Measurements from ENCODE around the gene KCTD11. TPM values are rescaled to one million over a fixed set of nuclear protein-coding genes. Genes with fewer than 3 reads are reported as not detected.
A peak's percentile ranks its signal among the peaks of the same experiment; 100 is the strongest.

KCTD11 gene
- total RNA-seq, 2 donors from 2014 or later, result 13.3 to 20.2 TPM

GRCh38 chr17:7308625-7309433, 43.1 kb upstream of the KCTD11 start:
- Histone ChIP-seq H3K36me3 (peaks cover 43% of the 10 kb centered on the region), H3K4me1 (ENCODE audit: control insufficient read depth in 1 of 2, low read depth in 2 of 2) (peaks cover 17 to 46% of the 10 kb centered on the region in 2 donors), H3K27ac (peak overlapping the region; percentile 97 to 98), H3K9me3 (no peaks in the 10 kb centered on the region), H3K4me3 (peak overlapping the region; percentile 78), H3K27me3 (replicated peaks; ENCODE audit: insufficient read depth) (no peaks in the 10 kb centered on the region)
- DNase-seq (ENCODE audit: low spot score) (no peak), ATAC-seq (ENCODE audit: insufficient number of reproducible peaks, low FRiP score, low read depth) (peak; percentile 29)
- TF ChIP-seq, protein P1, sequence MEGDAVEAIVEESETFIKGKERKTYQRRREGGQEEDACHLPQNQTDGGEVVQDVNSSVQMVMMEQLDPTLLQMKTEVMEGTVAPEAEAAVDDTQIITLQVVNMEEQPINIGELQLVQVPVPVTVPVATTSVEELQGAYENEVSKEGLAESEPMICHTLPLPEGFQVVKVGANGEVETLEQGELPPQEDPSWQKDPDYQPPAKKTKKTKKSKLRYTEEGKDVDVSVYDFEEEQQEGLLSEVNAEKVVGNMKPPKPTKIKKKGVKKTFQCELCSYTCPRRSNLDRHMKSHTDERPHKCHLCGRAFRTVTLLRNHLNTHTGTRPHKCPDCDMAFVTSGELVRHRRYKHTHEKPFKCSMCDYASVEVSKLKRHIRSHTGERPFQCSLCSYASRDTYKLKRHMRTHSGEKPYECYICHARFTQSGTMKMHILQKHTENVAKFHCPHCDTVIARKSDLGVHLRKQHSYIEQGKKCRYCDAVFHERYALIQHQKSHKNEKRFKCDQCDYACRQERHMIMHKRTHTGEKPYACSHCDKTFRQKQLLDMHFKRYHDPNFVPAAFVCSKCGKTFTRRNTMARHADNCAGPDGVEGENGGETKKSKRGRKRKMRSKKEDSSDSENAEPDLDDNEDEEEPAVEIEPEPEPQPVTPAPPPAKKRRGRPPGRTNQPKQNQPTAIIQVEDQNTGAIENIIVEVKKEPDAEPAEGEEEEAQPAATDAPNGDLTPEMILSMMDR (IDR thresholded peaks at IDR 0.05), result no peak

DNA sequence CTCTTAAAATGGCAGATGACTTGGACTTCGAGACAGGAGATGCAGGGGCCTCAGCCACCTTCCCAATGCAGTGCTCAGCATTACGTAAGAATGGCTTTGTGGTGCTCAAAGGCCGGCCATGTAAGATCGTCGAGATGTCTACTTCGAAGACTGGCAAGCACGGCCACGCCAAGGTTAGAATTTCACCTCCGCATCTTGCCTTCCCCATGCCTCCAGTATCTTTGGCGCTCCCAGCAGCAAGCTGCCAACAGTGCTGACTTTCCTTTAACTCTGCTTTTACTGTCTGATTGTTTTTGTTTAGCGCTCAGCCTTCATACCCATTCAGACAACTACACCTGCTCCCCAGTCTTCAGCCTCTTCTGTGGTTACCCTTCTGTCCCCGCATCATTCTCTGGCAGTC, 42.3 kb upstream of the KCTD11 start:
- peak overlapping the region in 1 of 2 donors; percentile 98 for H3K27ac ChIP-seq
- H3K36me3 ChIP-seq, result peaks cover 46% of the 10 kb centered on the region
- no peak for ATAC-seq (ENCODE audit: insufficient number of reproducible peaks, low FRiP score, low read depth)
- no peak for DNase-seq (ENCODE audit: low spot score)
- TF ChIP-seq, protein P1 (IDR thresholded peaks at IDR 0.05), result no peak
- no peaks in the 10 kb centered on the region for H3K9me3 ChIP-seq
- H3K4me1 ChIP-seq (ENCODE audit: control insufficient read depth in 1 of 2, low read depth in 2 of 2), result peaks cover 25 to 54% of the 10 kb centered on the region in 2 donors
- no peaks in the 10 kb centered on the region for H3K27me3 ChIP-seq (replicated peaks; ENCODE audit: insufficient read depth)
- peak overlapping the region; percentile 78 for H3K4me3 ChIP-seq

- Histone ChIP-seq H3K27ac (no peak overlapping the region), H3K9me3 (no peaks in the 10 kb centered on the region), H3K27me3 (replicated peaks; ENCODE audit: insufficient read depth) (no peaks in the 10 kb centered on the region), H3K4me1 (ENCODE audit: control insufficient read depth in 1 of 2, low read depth in 2 of 2) (peaks cover 31 to 60% of the 10 kb centered on the region in 2 donors), H3K4me3 (no peak overlapping the region), H3K36me3 (peaks cover 46% of the 10 kb centered on the region)
- DNase-seq (ENCODE audit: low spot score) (no peak), ATAC-seq (ENCODE audit: insufficient number of reproducible peaks, low FRiP score, low read depth) (no peak)
- TF ChIP-seq, protein P1 (IDR thresholded peaks at IDR 0.05), result no peak
Observed at GRCh38 chr17:7311110-7311705, 40.8 kb upstream of the KCTD11 start.

DNA sequence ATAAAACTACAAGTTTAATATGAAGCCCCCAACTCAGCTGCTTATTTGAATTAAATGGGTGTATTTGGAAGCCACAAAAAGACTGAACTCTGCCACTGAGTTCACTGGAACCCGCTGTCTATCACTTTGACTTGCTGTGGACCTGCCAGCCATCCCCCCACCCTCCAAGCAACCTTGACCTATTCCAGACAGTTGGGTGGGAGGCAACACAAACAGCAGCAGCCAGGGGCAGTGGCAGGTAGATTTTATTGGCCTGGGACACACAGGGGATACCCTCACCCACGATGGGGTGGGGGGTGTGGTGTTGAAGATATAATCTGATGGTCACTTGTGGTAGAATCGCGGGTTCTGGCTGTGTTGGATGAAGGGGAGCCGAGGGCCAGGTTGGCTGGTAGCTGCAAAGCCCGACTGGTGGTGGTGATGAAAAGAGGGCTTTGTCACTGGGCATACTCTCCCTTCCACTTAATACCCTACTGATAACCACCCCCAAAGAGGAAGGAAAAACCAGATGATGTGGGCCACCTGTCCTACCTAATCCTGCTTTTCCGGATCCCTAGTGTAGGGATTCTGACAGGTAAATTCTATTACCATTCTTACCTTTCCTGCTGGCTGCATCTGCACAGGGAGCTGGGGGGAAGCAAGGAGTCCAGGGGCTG, 39.4 kb upstream of the KCTD11 start:
- Histone ChIP-seq H3K4me1 (ENCODE audit: control insufficient read depth in 1 of 2, low read depth in 2 of 2) (peaks cover 31 to 57% of the 10 kb centered on the region in 2 donors), H3K4me3 (no peak overlapping the region), H3K27me3 (replicated peaks; ENCODE audit: insufficient read depth) (no peaks in the 10 kb centered on the region), H3K9me3 (no peaks in the 10 kb centered on the region), H3K27ac (no peak overlapping the region), H3K36me3 (peaks cover 52% of the 10 kb centered on the region)
- no peak for DNase-seq (ENCODE audit: low spot score)
- TF ChIP-seq, protein P1 (IDR thresholded peaks at IDR 0.05), result no peak
- no peak for ATAC-seq (ENCODE audit: insufficient number of reproducible peaks, low FRiP score, low read depth)

All from thoracic aorta (tissue), 2 donors.